Glutamatergic neuron (in vitro differentiated cells): ENCODE results near the gene KIF5A. TPM values are rescaled to one million over a fixed set of nuclear protein-coding genes. Genes with fewer than 3 reads are reported as not detected.
"Not testable (repeated sequence)": the region's sequence is repeated elsewhere in the genome, so short reads cannot be mapped to it uniquely, and the experiment has no call there.

Experiments used
- DNase-seq: peaks from one replicate; pipeline ENCODE4 v3.0.0; 2022
- H3K27ac Mint-ChIP-seq: one replicate; pipeline ENCODE4 v1.8.0; 2020; ENCODE audit warnings: mild to moderate bottlenecking, mixed read lengths, inconsistent platforms; ENCODE audit not compliant: unreplicated experiment
- H3K27me3 Mint-ChIP-seq: one replicate; pipeline ENCODE4 v1.8.0; 2020; ENCODE audit warnings: mild to moderate bottlenecking, moderate library complexity, mixed read lengths, inconsistent platforms; ENCODE audit not compliant: unreplicated experiment
- H3K36me3 Mint-ChIP-seq: one replicate; pipeline ENCODE4 v1.8.0; 2020; ENCODE audit warnings: mild to moderate bottlenecking, mixed read lengths, inconsistent platforms; ENCODE audit not compliant: unreplicated experiment
- H3K4me1 Mint-ChIP-seq: one replicate; pipeline ENCODE4 v1.8.0; 2020; ENCODE audit warnings: mild to moderate bottlenecking, low read depth, mixed read lengths, inconsistent platforms; ENCODE audit not compliant: unreplicated experiment
- H3K4me3 Mint-ChIP-seq: one replicate; pipeline ENCODE4 v1.8.0; 2020; ENCODE audit warnings: mild to moderate bottlenecking, mixed read lengths, inconsistent platforms; ENCODE audit not compliant: unreplicated experiment
- H3K9me3 Mint-ChIP-seq: one replicate; pipeline ENCODE4 v1.8.0; 2020; ENCODE audit warnings: mild to moderate bottlenecking, moderate library complexity, mixed read lengths, inconsistent platforms; ENCODE audit not compliant: unreplicated experiment
- CTCF ChIP-seq: fragments of 200-600 bp; sonication (generic); IDR thresholded peaks from one replicate; pipeline ENCODE4 v1.5.0; 2021; ENCODE audit not compliant: partially characterized antibody, unreplicated experiment
- total RNA-seq: library from RNA; stranded (reverse); fragmentation: NEBNext Ultra II Directional; extraction: Animal tissue kit (Norgen Biotek cat#: 25700); gene quantifications from one replicate; pipeline ENCODE4 v1.2.1, GENCODE V29; 2021; ENCODE audit not compliant: unreplicated experiment

Gene KIF5A
- total RNA-seq, 1 donor from 2014 or later = 314 TPM

GRCh38 chr12:57615637-57616036 is 65.8 kb downstream of the KIF5A start:
- H3K27ac Mint-ChIP-seq = no peak overlapping the region

GRCh38 chr12:57616383-57617101 is 66.7 kb downstream of the KIF5A start:
- Mint-ChIP-seq H3K27me3 (peaks cover 25% of the 10 kb centered on the region), H3K9me3 (peaks cover 14% of the 10 kb centered on the region), H3K4me1 (peaks cover 43% of the 10 kb centered on the region), H3K4me3 (no peak overlapping the region), H3K27ac (no peak overlapping the region), H3K36me3 (peaks cover 7% of the 10 kb centered on the region)
- no peak for TF ChIP-seq CTCF
- DNase-seq = no peak

More at GRCh38 chr12:57615637-57616036, 65.8 kb downstream of the KIF5A start:
- Mint-ChIP-seq H3K4me1 (peaks cover 38% of the 10 kb centered on the region), H3K27me3 (peaks cover 20% of the 10 kb centered on the region), H3K36me3 (peaks cover 7% of the 10 kb centered on the region), H3K4me3 (peak overlapping the region; percentile 8), H3K9me3 (peaks cover 14% of the 10 kb centered on the region)
- no peak for DNase-seq
- no peak for TF ChIP-seq CTCF

GRCh38 chr12:57617942-57618341 is 68.1 kb downstream of the KIF5A start:
- no peak for DNase-seq
- Mint-ChIP-seq H3K4me3 (no peak overlapping the region), H3K9me3 (peaks cover 13% of the 10 kb centered on the region), H3K36me3 (peaks cover 12% of the 10 kb centered on the region), H3K27ac (no peak overlapping the region), H3K27me3 (peaks cover 32% of the 10 kb centered on the region), H3K4me1 (peaks cover 42% of the 10 kb centered on the region)
- TF ChIP-seq CTCF = no peak

GRCh38 chr12:57618431-57618830 is 68.6 kb downstream of the KIF5A start:
- not testable (repeated sequence) for H3K27ac Mint-ChIP-seq, H3K4me3 Mint-ChIP-seq, DNase-seq
- Mint-ChIP-seq H3K36me3 (peaks cover 12% of the 10 kb centered on the region), H3K9me3 (peaks cover 16% of the 10 kb centered on the region), H3K4me1 (peaks cover 37% of the 10 kb centered on the region), H3K27me3 (peaks cover 32% of the 10 kb centered on the region)

- Mint-ChIP-seq H3K4me3 (peak overlapping the region; percentile 59), H3K27ac (peak overlapping the region; percentile 56), H3K4me1 (peaks cover 34% of the 10 kb centered on the region), H3K27me3 (peaks cover 38% of the 10 kb centered on the region), H3K9me3 (peaks cover 16% of the 10 kb centered on the region), H3K36me3 (peaks cover 14% of the 10 kb centered on the region)
- peak; percentile 36 for DNase-seq
- no peak for TF ChIP-seq CTCF
Observed at GRCh38 chr12:57618966-57619433, 69.2 kb downstream of the KIF5A start.
